Occipital lobe (tissue), 2 donors: ENCODE measurements around the gene SSH2. TPM values are rescaled to one million over a fixed set of nuclear protein-coding genes. Genes with fewer than 3 reads are reported as not detected.
A peak's percentile ranks its signal among the peaks of the same experiment; 100 is the strongest.

ENCODE experiments used
- DNase-seq: peaks from one replicate; lab custom pipeline; 2025; lab: John Stamatoyannopoulos, UW
- total RNA-seq: library from RNA; depleted of rRNA; stranded (reverse); fragments of >200 nt; gene quantifications from one replicate; pipeline ENCODE4 v1.2.3, GENCODE V29; 2014

SSH2 gene
- total RNA-seq, 1 donor from 2014 or later = 19.8 TPM

- peak; percentile 14 for DNase-seq
Observed at GRCh38 chr17:29778956-29779811, 150.8 kb downstream of the SSH2 start.

- DNase-seq = no peak
Observed at GRCh38 chr17:29777663-29778062, 152.4 kb downstream of the SSH2 start.

GRCh38 chr17:29776026-29776425 is 154.0 kb downstream of the SSH2 start:
- DNase-seq = no peak

- DNase-seq = no peak
Observed at GRCh38 chr17:29772981-29773380, 157.0 kb downstream of the SSH2 start.

- DNase-seq = no peak
Observed at GRCh38 chr17:29771546-29771945, 158.5 kb downstream of the SSH2 start.

GRCh38 chr17:29769225-29769624 is 160.8 kb downstream of the SSH2 start:
- DNase-seq = no peak

- DNase-seq = no peak
Observed at GRCh38 chr17:29766796-29767327, 163.2 kb downstream of the SSH2 start.

GRCh38 chr17:29764748-29765147 is 165.3 kb downstream of the SSH2 start:
- DNase-seq = no peak

GRCh38 chr17:29764217-29764616 is 165.8 kb downstream of the SSH2 start:
- no peak for DNase-seq

GRCh38 chr17:29763273-29763672 is 166.8 kb downstream of the SSH2 start:
- no peak for DNase-seq

- peak; percentile 57 for DNase-seq
Observed at GRCh38 chr17:29761040-29761761, 168.8 kb downstream of the SSH2 start.

GRCh38 chr17:29760279-29761039 is 169.6 kb downstream of the SSH2 start:
- DNase-seq = no peak

- DNase-seq = no peak
Observed at GRCh38 chr17:29758255-29758654, 171.8 kb downstream of the SSH2 start.

- DNase-seq = no peak
Observed at GRCh38 chr17:29757788-29758187, 172.2 kb downstream of the SSH2 start.

- DNase-seq = no peak
Observed at GRCh38 chr17:29753845-29754439, 176.1 kb downstream of the SSH2 start.

- no peak for DNase-seq
Observed at GRCh38 chr17:29749045-29749825, 180.8 kb downstream of the SSH2 start.

GRCh38 chr17:29748400-29748799 is 181.6 kb downstream of the SSH2 start:
- DNase-seq = no peak

GRCh38 chr17:29747660-29748059 is 182.4 kb downstream of the SSH2 start:
- no peak for DNase-seq

- DNase-seq = no peak
Observed at GRCh38 chr17:29746669-29747068, 183.4 kb downstream of the SSH2 start.

GRCh38 chr17:29744121-29744520 is 185.9 kb downstream of the SSH2 start:
- DNase-seq = no peak

- no peak for DNase-seq
Observed at GRCh38 chr17:29742210-29742513, 187.9 kb downstream of the SSH2 start.
